Smooth muscle cell (in vitro differentiated cells): ENCODE data around the gene PLK3. TPM values are rescaled to one million over a fixed set of nuclear protein-coding genes. Genes with fewer than 3 reads are reported as not detected.

Source experiments
- DNase-seq: peaks from one replicate; lab custom pipeline; 2025; ENCODE audit not compliant: unreplicated experiment; lab: John Stamatoyannopoulos, UW
- H2AFZ ChIP-seq: fragments of 200-600 bp; sonication (generic); 2 replicates; pipeline ENCODE4 v1.6.0; 2016; ENCODE audit warnings: antibody characterized with exemption, low read depth, mild to moderate bottlenecking
- H3F3A ChIP-seq: fragments of 200-600 bp; sonication (generic); 2 replicates; pipeline ENCODE4 v1.6.0; 2017; ENCODE audit warnings: antibody characterized with exemption, low read depth
- H3K27ac ChIP-seq: fragments of 200-600 bp; sonication (generic); 2 replicates; pipeline ENCODE4 v1.5.1; 2016; ENCODE audit warnings: low read depth, mild to moderate bottlenecking
- H3K27me3 ChIP-seq: fragments of 200-600 bp; sonication (generic); 2 replicates; pipeline ENCODE4 v1.6.1; 2016; ENCODE audit warnings: low read depth, mild to moderate bottlenecking
- H3K36me3 ChIP-seq: fragments of 200-600 bp; sonication (generic); 2 replicates; pipeline ENCODE4 v1.5.1; 2016; ENCODE audit warnings: low read depth
- H3K4me1 ChIP-seq: fragments of 200-600 bp; sonication (generic); 2 replicates; pipeline ENCODE4 v1.5.1; 2016; ENCODE audit warnings: low read depth
- H3K4me2 ChIP-seq: fragments of 200-600 bp; sonication (generic); 2 replicates; pipeline ENCODE4 v1.6.0; 2016; ENCODE audit warnings: mild to moderate bottlenecking
- H3K4me3 ChIP-seq: fragments of 200-600 bp; sonication (generic); 2 replicates; pipeline ENCODE4 v1.5.1; 2016; ENCODE audit warnings: mild to moderate bottlenecking
- H3K79me2 ChIP-seq: fragments of 200-600 bp; sonication (generic); 2 replicates; pipeline ENCODE4 v1.6.0; 2016; ENCODE audit warnings: low read depth, mild to moderate bottlenecking
- H3K9ac ChIP-seq: fragments of 200-600 bp; sonication (generic); 2 replicates; pipeline ENCODE4 v1.6.0; 2016; ENCODE audit warnings: low read depth
- H3K9me3 ChIP-seq: fragments of 200-600 bp; sonication (generic); replicated peaks from 2 replicates; pipeline ENCODE4 v1.5.1; 2016; ENCODE audit warnings: low read depth
- H4K20me1 ChIP-seq: fragments of 200-600 bp; sonication (generic); 2 replicates; pipeline ENCODE4 v1.6.0; 2016; ENCODE audit warnings: low read depth
- CTCF ChIP-seq: fragments of 200-600 bp; sonication (generic); IDR thresholded peaks from 2 replicates; pipeline ENCODE4 v1.5.1; 2017; ENCODE audit warnings: borderline replicate concordance, mild to moderate bottlenecking, antibody characterized with exemption; ENCODE audit not compliant: insufficient read depth, poor library complexity, severe bottlenecking
- WGBS: methylation state at CpG from one replicate; pipeline ENCODE4 v1.1.7; 2016; ENCODE audit warnings: low lambda C conversion rate; 5-methylcytosine and 5-hydroxymethylcytosine counted together
- polyA plus RNA-seq: library from polyadenylated mRNA; unstranded; fragments of >200 nt; fragmentation: Nextera tagmentation; extraction: Ambion mirVana; gene quantifications from 2 replicates; pipeline ENCODE4 v1.2.1, GENCODE V29; 2016
- small RNA-seq: library from RNA; depleted of rRNA; stranded (forward); fragments of <200 nt; gene quantifications from one replicate; pipeline ENCODE3, GENCODE V24; 2014
- total RNA-seq: library from RNA; depleted of rRNA; stranded (reverse); fragments of >200 nt; gene quantifications from 2 replicates; pipeline ENCODE4 v1.2.3, GENCODE V29; 2014

Gene PLK3
- total and polyA plus RNA-seq, 2 experiments from 2014 or later: 39.7 to 42.0 TPM

- Histone ChIP-seq H2AFZ (no peak overlapping the region), H3K27ac (no peak overlapping the region), H3K9ac (no peak overlapping the region), H3K27me3 (no peaks in the 10 kb centered on the region), H3K36me3 (no peaks in the 10 kb centered on the region), H3K4me3 (no peak overlapping the region), H3K4me1 (no peaks in the 10 kb centered on the region), H4K20me1 (no peaks in the 10 kb centered on the region), H3F3A (no peaks in the 10 kb centered on the region), H3K9me3 (no peaks in the 10 kb centered on the region), H3K4me2 (no peak overlapping the region), H3K79me2 (no peaks in the 10 kb centered on the region)
- no peak for TF ChIP-seq CTCF
- DNase-seq: no peak
- WGBS: 100% methylated on average over 1 of the region's 1 CpG
Observed at GRCh38 chr1:44854970-44855369, 54.8 kb downstream of the PLK3 start.

Small RNAs within 50 kb of the gene (small RNA-seq; reads per million reads assigned to genes)
- gene AL136380.1 (not detected), gene SNORD38A (208 reads per million, percentile 99 among the genes with 10 or more reads in this experiment), gene SNORD38B (not detected), gene SNORD46 (5,349 reads per million, percentile 100 among the genes with 10 or more reads in this experiment), gene SNORD55 (not detected)

Other genes starting within 250 kb of the PLK3 start
- 8.1 and 8.6 TPM in 2 replicates for gene TMEM53, start 125.9 kb upstream of the PLK3 start, total RNA-seq
- 13.0 and 15.5 TPM in 2 replicates for gene TMEM53, start 125.9 kb upstream of the PLK3 start, polyA plus RNA-seq
- 1.5 and 4.8 TPM in 2 replicates for gene ARMH1, start 125.7 kb upstream of the PLK3 start, total RNA-seq
- 8.3 and 10.1 TPM in 2 replicates for gene ARMH1, start 125.7 kb upstream of the PLK3 start, polyA plus RNA-seq
- not detected in 2 replicates for gene RNU5D-1, start 69.2 kb upstream of the PLK3 start, total RNA-seq
- not detected in 2 replicates for gene RNU5D-1, start 69.2 kb upstream of the PLK3 start, polyA plus RNA-seq
- 5.7 and 9.2 TPM in 2 replicates for gene KIF2C, start 60.5 kb upstream of the PLK3 start, total RNA-seq
- 6.8 and 8.5 TPM in 2 replicates for gene KIF2C, start 60.5 kb upstream of the PLK3 start, polyA plus RNA-seq
- gene RPS8, start 24.8 kb upstream of the PLK3 start, total RNA-seq: 2,002 and 2,330 TPM in 2 replicates
- gene RPS8, start 24.8 kb upstream of the PLK3 start, polyA plus RNA-seq: 478 and 530 TPM in 2 replicates
- gene BEST4, start 12.2 kb upstream of the PLK3 start, total RNA-seq: 0.54 TPM in 1 of 2 replicates, not detected in the other
- 0.78 and 0.89 TPM in 2 replicates for gene BEST4, start 12.2 kb upstream of the PLK3 start, polyA plus RNA-seq
- 1.1 and 2.0 TPM in 2 replicates for gene DYNLT4, start 7.0 kb downstream of the PLK3 start, total RNA-seq
- 1.6 and 5.8 TPM in 2 replicates for gene DYNLT4, start 7.0 kb downstream of the PLK3 start, polyA plus RNA-seq
- 9.5 and 11.9 TPM in 2 replicates for gene BTBD19, start 8.1 kb downstream of the PLK3 start, total RNA-seq
- 11.0 and 27.4 TPM in 2 replicates for gene BTBD19, start 8.1 kb downstream of the PLK3 start, polyA plus RNA-seq
- gene PTCH2, start 42.9 kb downstream of the PLK3 start, total RNA-seq: 0.22 TPM in 1 of 2 replicates, not detected in the other
- gene PTCH2, start 42.9 kb downstream of the PLK3 start, polyA plus RNA-seq: 0.43 and 2.0 TPM in 2 replicates
- gene EIF2B3, start 186.2 kb downstream of the PLK3 start, total RNA-seq: 22.0 and 29.8 TPM in 2 replicates
- 24.2 and 26.9 TPM in 2 replicates for gene EIF2B3, start 186.2 kb downstream of the PLK3 start, polyA plus RNA-seq
- gene HECTD3, start 210.9 kb downstream of the PLK3 start, total RNA-seq: 22.1 and 22.7 TPM in 2 replicates
- 34.6 and 41.7 TPM in 2 replicates for gene HECTD3, start 210.9 kb downstream of the PLK3 start, polyA plus RNA-seq
- 53.7 and 82.4 TPM in 2 replicates for gene UROD, start 211.9 kb downstream of the PLK3 start, total RNA-seq
- gene UROD, start 211.9 kb downstream of the PLK3 start, polyA plus RNA-seq: 122 and 123 TPM in 2 replicates